Measurements from ENCODE around the gene AGBL4. TPM values are rescaled to one million over a fixed set of nuclear protein-coding genes. Genes with fewer than 3 reads are reported as not detected.

AGBL4 gene
- polyA plus RNA-seq, 4 donors, result 0.99 to 1.5 (median 1.0) TPM

DNA sequence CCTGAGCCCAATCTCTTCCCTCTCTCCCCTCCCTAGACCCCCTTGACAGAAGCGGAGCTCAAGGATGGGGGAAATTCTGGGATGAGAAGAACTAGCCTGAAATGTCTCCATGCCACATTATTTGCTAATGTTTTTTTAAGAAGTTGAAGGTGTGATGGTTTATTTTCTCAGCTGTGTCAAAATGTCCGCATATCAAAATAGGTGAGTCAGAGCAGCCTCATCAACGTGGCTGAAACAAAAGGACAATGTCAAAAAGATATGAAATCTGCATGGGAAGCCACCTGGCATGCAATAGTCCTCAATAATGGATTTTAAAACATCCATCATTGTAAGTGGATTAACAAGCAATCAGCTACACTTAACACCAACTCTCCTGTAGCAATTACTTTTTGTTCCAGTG, 1348.5 kb downstream of the AGBL4 start:
- DNase-seq (ENCODE audit: low read depth in 4 of 4, low spot score in 2 of 4), result no peak

- DNase-seq (ENCODE audit: low read depth in 4 of 4, low spot score in 2 of 4), result no peak
These were observed 1349.1 kb downstream of the AGBL4 start for GRCh38 chr1:48674641-48675040.

GRCh38 chr1:48673332-48674105, 1350.2 kb downstream of the AGBL4 start:
- DNase-seq (ENCODE audit: low read depth in 4 of 4, low spot score in 2 of 4), result no peak

- DNase-seq (ENCODE audit: low read depth in 4 of 4, low spot score in 2 of 4), result no peak
These were observed 1352.2 kb downstream of the AGBL4 start for GRCh38 chr1:48671578-48671977.

DNA sequence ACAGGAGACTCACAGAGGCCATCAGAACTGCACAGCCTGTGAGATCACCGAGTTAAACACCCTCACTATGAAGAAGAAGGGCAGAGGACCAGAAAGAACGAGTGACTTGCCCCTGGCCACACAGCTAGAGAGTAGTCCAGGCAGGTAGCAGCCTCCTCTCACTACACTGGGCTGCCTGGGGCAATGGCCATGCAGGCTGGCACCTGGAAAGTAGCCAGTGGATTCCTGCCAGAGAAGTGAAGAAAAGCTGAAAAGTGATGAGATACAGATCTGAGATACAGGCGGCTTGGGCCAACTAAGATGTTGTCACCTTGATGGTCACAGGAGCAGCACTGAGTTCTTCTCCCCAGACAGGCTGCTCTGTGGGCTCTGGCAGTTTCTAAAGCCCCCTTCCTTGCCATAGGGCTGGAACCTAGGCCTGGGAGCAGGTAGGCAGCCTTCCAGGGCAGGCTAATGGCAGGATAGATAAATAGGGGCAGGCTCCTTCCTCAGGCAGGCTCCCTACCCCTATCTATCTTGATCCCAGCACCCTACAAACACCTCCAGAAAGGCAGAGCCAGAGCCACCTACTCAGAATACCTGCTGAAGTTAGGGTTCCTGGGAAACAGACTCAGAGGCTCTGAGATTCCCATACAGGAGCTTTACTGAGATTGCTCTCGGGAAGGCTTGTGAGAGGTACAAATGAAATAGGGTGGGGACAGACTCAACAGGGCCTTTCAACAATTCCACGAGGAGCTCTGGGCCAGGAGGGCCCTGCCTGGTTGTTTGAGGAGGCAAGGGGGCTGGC, 1353.3 kb downstream of the AGBL4 start:
- DNase-seq (ENCODE audit: low read depth in 4 of 4, low spot score in 2 of 4), result no peak

GRCh38 chr1:48668339-48668738, 1355.4 kb downstream of the AGBL4 start:
- DNase-seq (ENCODE audit: low read depth in 4 of 4, low spot score in 2 of 4), result no peak

DNA sequence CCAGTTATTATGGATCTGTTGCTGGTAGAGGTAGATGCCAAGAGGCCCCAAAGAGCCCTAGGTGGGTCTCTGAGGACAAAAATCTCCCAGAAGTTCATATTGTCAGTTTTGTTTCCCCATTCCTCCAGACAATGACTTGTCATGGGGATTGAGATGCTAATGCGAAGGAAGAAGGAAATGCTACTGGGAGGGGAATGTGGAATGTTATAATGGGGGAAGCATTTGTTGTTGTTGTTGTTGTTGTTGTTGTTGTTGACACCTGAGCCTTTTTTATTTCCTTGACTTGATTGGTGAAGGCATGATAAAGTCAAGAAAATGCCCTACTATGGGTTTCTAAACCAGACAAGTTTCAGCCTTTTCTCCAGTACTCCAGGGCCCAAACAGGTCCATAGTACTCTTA, 1356.0 kb downstream of the AGBL4 start:
- no peak for DNase-seq (ENCODE audit: low read depth in 4 of 4, low spot score in 2 of 4)

- no peak for DNase-seq (ENCODE audit: low read depth in 4 of 4, low spot score in 2 of 4)
These were observed 1357.9 kb downstream of the AGBL4 start for GRCh38 chr1:48665708-48666407.

- no peak for DNase-seq (ENCODE audit: low read depth in 4 of 4, low spot score in 2 of 4)
These were observed 1361.9 kb downstream of the AGBL4 start for GRCh38 chr1:48661726-48662463.

GRCh38 chr1:48659801-48660200, 1364.0 kb downstream of the AGBL4 start:
- no peak for DNase-seq (ENCODE audit: low read depth in 4 of 4, low spot score in 2 of 4)

DNA sequence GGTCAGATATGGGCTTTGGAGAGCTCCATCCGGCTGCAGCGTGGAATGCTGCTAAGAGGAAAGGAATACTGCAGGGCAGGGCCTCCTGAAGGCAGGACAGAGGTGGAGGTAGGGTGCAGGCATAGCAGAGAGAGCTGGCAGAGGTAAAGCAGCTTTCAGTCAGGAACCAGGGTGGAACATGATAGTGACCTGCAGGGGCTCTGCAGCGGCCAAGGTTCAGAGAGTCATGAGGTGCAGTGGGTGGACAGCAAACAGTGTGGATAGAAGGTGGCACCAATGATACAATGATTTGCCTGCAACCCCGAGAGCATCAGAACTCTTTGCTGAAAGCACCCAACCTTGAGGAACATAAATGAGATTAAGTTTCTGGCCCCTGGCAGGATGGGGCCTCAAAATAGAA, 1366.3 kb downstream of the AGBL4 start:
- no peak for DNase-seq (ENCODE audit: low read depth in 4 of 4, low spot score in 2 of 4)

GRCh38 chr1:48654606-48655210, 1369.0 kb downstream of the AGBL4 start:
- DNase-seq (ENCODE audit: low read depth in 4 of 4, low spot score in 2 of 4), result no peak

GRCh38 chr1:48652334-48652733, 1371.4 kb downstream of the AGBL4 start:
- no peak for DNase-seq (ENCODE audit: low read depth in 4 of 4, low spot score in 2 of 4)

DNA sequence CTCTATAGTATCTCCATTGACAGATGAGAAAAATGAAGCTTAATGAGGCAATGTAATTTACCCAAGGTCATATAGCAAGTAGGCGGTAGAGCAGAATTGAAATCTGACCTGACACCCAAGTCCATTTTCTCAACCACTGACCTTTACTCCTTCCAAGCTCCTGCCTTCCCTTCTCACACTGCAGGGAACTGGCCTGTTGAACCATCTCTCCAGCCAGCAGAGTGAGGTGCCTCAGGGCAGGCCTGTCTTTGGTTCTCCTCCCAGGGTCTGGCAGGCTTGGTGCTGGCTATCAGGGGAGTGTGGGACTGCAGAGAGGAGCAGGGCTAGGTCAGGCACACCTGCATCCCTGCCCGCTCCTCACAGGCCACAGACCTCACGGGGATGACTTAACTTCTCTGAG, 1373.9 kb downstream of the AGBL4 start:
- no peak for DNase-seq (ENCODE audit: low read depth in 4 of 4, low spot score in 2 of 4)

- no peak for DNase-seq (ENCODE audit: low read depth in 4 of 4, low spot score in 2 of 4)
These were observed 1377.9 kb downstream of the AGBL4 start for GRCh38 chr1:48645883-48646282.

DNA sequence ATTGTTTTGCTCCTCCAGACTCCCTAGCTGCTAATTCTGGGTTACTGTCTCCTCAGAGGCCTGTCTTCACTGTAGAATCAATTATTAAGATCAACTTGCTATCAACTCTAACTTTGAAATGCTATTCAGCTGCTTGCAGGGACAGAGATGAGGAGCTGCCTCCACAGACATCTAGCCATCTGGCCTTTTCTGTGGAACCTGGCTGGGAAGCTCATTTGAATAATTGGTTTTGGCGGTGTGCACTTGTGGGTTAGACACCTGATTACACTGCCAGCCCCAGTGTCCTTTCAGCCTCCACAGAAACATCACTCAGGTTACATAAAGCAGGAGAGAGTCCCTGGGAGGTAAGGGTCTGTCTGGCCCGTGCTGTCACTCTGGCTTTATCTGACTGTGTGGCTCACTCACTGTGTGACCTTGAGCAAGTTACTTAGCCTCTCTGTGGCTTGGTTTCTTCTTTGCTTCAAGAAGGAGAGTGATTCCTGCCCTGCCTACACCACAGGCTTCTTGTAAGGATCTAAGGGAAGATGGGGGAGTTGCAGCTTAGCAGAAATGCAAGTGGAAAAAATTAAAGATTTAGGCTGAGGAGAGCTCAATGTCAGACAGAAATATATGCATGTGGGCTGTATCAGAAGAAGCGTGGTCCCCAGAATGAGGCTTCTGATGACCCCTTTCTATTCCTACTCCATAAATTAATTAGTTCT, 1378.7 kb downstream of the AGBL4 start:
- no peak for DNase-seq (ENCODE audit: low read depth in 4 of 4, low spot score in 2 of 4)

DNA sequence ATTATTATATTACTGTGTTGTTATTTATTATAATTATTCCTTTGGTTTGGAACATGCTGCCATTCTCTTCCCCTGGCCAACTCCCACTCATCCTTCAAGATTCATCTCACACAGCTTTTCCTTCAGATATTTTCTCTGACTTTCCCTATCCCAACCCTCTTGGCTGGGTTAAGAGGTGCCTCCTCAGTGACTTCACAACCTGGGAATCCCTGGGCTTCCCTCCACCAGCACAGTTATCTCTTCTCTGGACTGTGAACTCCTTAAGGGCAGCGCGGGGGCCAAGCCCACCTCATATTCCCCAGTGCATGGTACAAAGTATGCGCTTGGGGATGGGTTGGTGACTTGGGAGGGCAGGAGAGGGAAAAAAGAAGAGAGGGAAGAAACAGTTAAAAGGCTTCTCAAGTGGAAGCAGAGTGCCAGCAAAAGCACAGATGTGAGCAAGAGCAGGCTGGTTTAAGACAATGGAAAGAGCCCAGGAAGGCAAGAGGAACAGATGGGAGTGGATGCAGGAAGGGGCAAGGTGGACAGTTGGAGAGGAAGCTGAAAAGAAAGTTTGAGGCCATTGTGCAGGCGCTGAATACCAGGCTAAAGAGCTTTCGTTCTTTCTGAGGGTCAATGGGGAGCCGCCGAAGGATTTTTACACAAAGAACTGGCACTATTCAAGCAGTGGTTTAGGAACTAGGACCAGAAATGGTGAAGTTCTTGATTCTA, 1379.4 kb downstream of the AGBL4 start:
- no peak for DNase-seq (ENCODE audit: low read depth in 4 of 4, low spot score in 2 of 4)

- DNase-seq (ENCODE audit: low read depth in 4 of 4, low spot score in 2 of 4), result no peak
These were observed 1380.6 kb downstream of the AGBL4 start for GRCh38 chr1:48643193-48643592.

GRCh38 chr1:48640836-48641492, 1382.8 kb downstream of the AGBL4 start:
- DNase-seq (ENCODE audit: low read depth in 4 of 4, low spot score in 2 of 4), result no peak

All from left renal cortex interstitium (tissue), 4 donors.